Measurements from ENCODE around the gene ADAMTS12. TPM values are rescaled to one million over a fixed set of nuclear protein-coding genes. Genes with fewer than 3 reads are reported as not detected.

The ADAMTS12 gene
- total and polyA plus RNA-seq, 10 of the 15 experiments (the other 5 are each of a cell fraction or from before 2014, with no cell fraction given), result 0.11 to 35.8 (median 20.7) TPM

DNA sequence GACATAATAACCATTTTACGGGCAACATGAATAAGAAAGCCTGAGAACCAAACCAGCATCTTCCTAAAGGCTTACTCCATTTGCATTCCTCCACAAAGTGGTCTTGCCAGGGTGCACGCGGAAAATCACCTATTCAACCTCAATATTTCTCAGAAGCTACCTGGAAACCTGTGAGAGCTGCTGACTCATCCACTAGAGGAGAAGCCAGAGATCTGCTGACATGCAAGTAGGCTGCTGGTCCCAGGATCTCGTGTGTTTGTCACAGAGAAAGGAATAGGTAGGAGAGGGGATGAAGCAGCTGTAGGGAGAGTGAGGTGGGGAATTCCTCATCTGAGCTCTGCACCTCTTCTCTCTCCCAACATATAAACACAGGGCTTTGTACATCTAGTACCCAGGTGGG lies 138.1 kb downstream of the ADAMTS12 start:
- intact Hi-C loops (cut with micrococcal nuclease; ENCODE audit: unreplicated experiment) (no loop called here), in situ Hi-C loops (cut with MboI) (no loop called here)
- BruUV-seq (replicated peaks), result no TSS peak
- RAD21 ChIA-PET (ENCODE audit: unreplicated experiment), result no interaction called here
- ATAC-seq (no peak), DNase-seq (ENCODE audit: low read depth, low spot score) (no peak), FAIRE-seq (no peak)
- Histone ChIP-seq H3K79me2 (ENCODE audit: control insufficient read depth, insufficient read depth, low read length) (no peaks in the 10 kb centered on the region), H3K27me3 (replicated peaks in 1 of 2; ENCODE audit: control insufficient read depth in 2 of 2, insufficient read depth in 2 of 2, low read length in 1 of 2) (no peaks in the 10 kb centered on the region), H3K4me1 (ENCODE audit: control insufficient read depth, insufficient read depth, low read length) (no peaks in the 10 kb centered on the region), H3K27ac (ENCODE audit: control insufficient read depth, insufficient read depth) (no peak overlapping the region), H3K36me3 (ENCODE audit: control insufficient read depth in 2 of 2, insufficient read depth in 2 of 2, low read length in 1 of 2) (no peaks in the 10 kb centered on the region), H3K9me3 (replicated peaks; ENCODE audit: control insufficient read depth, insufficient read depth, low read length) (no peaks in the 10 kb centered on the region), H4K20me1 (ENCODE audit: control insufficient read depth, insufficient read depth) (no peaks in the 10 kb centered on the region), H3K4me2 (ENCODE audit: control insufficient read depth, insufficient read depth) (no peak overlapping the region), H3K4me3 (no peak overlapping the region), H2AFZ (ENCODE audit: control insufficient read depth, low read depth, low read length) (no peak overlapping the region), H3K9ac (ENCODE audit: control insufficient read depth, insufficient read depth, low read length) (no peak overlapping the region)
- 72% methylated on average over 4 of the region's 4 CpGs for WGBS (ENCODE audit: insufficient coverage, insufficient replicate concordance, low lambda C conversion rate, missing lambda C conversion rate)
- POLR2A ChIA-PET, result no interaction called here
- CTCF ChIA-PET, result no interaction called here
- TF ChIP-seq ZNF24 (IDR thresholded peaks at IDR 0.05) (no peak), ZNF217 (IDR thresholded peaks at IDR 0.05) (no peak), LARP7 (IDR thresholded peaks at IDR 0.05) (no peak), MTA3 (IDR thresholded peaks at IDR 0.05; ENCODE audit: borderline replicate concordance, low read length) (no peak), FOS (IDR thresholded peaks at IDR 0.05; ENCODE audit: borderline replicate concordance, extremely low read depth, insufficient read length) (no peak), IRF5 (IDR thresholded peaks at IDR 0.05; ENCODE audit: borderline replicate concordance) (no peak), RFX5 (IDR thresholded peaks at IDR 0.05; ENCODE audit: low read depth, low read length) (no peak), SIX5 (IDR thresholded peaks at IDR 0.05; ENCODE audit: low read depth, low read length, severe bottlenecking) (no peak)
- SMC1A ChIA-PET (ENCODE audit: uncharacterized antibody, unreplicated experiment), result interaction anchor here (1.3 kb wide), 1 partner anchor 19 kb away, joined by 4 read pairs; no protein-coding TSS in a partner anchor

GRCh38 chr5:33748754-33749153 lies 143.0 kb downstream of the ADAMTS12 start:
- no peaks in the 10 kb centered on the region for H3K27me3 ChIP-seq (replicated peaks in 1 of 2; ENCODE audit: control insufficient read depth in 2 of 2, insufficient read depth in 2 of 2, low read length in 1 of 2)
- ChIA-PET RAD21 (ENCODE audit: unreplicated experiment) (no interaction called here), POLR2A (no interaction called here), CTCF (interaction anchor here (0.6 kb wide), 1 partner anchor 183 kb away, joined by 3 read pairs; no protein-coding TSS in a partner anchor), SMC1A (ENCODE audit: uncharacterized antibody, unreplicated experiment) (no interaction called here)
- intact Hi-C loops (cut with micrococcal nuclease; ENCODE audit: unreplicated experiment) (no loop called here), in situ Hi-C loops (cut with MboI) (no loop called here)
- no peaks in the 10 kb centered on the region for H4K20me1 ChIP-seq (ENCODE audit: control insufficient read depth, insufficient read depth)
- H3K4me1 ChIP-seq (ENCODE audit: control insufficient read depth, insufficient read depth, low read length), result peaks cover 3% of the 10 kb centered on the region; the same call in 1 of the 2 replicates
- H3K36me3 ChIP-seq (ENCODE audit: control insufficient read depth in 2 of 2, insufficient read depth in 2 of 2, low read length in 1 of 2), result no peaks in the 10 kb centered on the region
- no peak overlapping the region for H2AFZ ChIP-seq (ENCODE audit: control insufficient read depth, low read depth, low read length)
- H3K9ac ChIP-seq (ENCODE audit: control insufficient read depth, insufficient read depth, low read length), result no peak overlapping the region
- 59% methylated on average over 1 of the region's 1 CpG for WGBS (ENCODE audit: insufficient coverage, insufficient replicate concordance, low lambda C conversion rate, missing lambda C conversion rate)
- no peak overlapping the region for H3K4me2 ChIP-seq (ENCODE audit: control insufficient read depth, insufficient read depth)
- no peaks in the 10 kb centered on the region for H3K79me2 ChIP-seq (ENCODE audit: control insufficient read depth, insufficient read depth, low read length)
- FAIRE-seq (no peak), DNase-seq (ENCODE audit: low read depth, low spot score) (no peak), ATAC-seq (no peak)
- H3K27ac ChIP-seq (ENCODE audit: control insufficient read depth, insufficient read depth), result no peak overlapping the region
- H3K4me3 ChIP-seq, result no peak overlapping the region
- no TSS peak for BruUV-seq (replicated peaks)
- H3K9me3 ChIP-seq (replicated peaks; ENCODE audit: control insufficient read depth, insufficient read depth, low read length), result no peaks in the 10 kb centered on the region
- no peak for TF ChIP-seq SMAD1 (IDR thresholded peaks at IDR 0.05; ENCODE audit: low read depth, partially characterized antibody)
- TF ChIP-seq SMARCA5 (IDR thresholded peaks at IDR 0.05), result no peak
- TF ChIP-seq STAT3 (IDR thresholded peaks at IDR 0.05; ENCODE audit: low read depth, low read length), result no peak
- no peak for TF ChIP-seq SP1 (IDR thresholded peaks at IDR 0.05; ENCODE audit: low read depth, low read length)
- no peak for TF ChIP-seq SIN3A (IDR thresholded peaks at IDR 0.05; ENCODE audit: low read depth, low read length)
- no peak for TF ChIP-seq TCF3 (IDR thresholded peaks at IDR 0.05; ENCODE audit: borderline replicate concordance, insufficient read depth, low read depth, low read length)
- TF ChIP-seq SUPT20H (IDR thresholded peaks at IDR 0.05; ENCODE audit: borderline replicate concordance, control insufficient read depth, low read depth, low read length), result no peak
- no peak for TF ChIP-seq ZNF207 (IDR thresholded peaks at IDR 0.05; ENCODE audit: borderline replicate concordance)
- TF ChIP-seq, protein P1, sequence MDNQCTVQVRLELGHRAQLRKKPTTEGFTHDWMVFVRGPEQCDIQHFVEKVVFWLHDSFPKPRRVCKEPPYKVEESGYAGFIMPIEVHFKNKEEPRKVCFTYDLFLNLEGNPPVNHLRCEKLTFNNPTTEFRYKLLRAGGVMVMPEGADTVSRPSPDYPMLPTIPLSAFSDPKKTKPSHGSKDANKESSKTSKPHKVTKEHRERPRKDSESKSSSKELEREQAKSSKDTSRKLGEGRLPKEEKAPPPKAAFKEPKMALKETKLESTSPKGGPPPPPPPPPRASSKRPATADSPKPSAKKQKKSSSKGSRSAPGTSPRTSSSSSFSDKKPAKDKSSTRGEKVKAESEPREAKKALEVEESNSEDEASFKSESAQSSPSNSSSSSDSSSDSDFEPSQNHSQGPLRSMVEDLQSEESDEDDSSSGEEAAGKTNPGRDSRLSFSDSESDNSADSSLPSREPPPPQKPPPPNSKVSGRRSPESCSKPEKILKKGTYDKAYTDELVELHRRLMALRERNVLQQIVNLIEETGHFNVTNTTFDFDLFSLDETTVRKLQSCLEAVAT (IDR thresholded peaks at IDR 0.05), result no peak
